ENCODE data around the gene NKX2-8. TPM values are rescaled to one million over a fixed set of nuclear protein-coding genes. Genes with fewer than 3 reads are reported as not detected.

The NKX2-8 gene
- total RNA-seq, 1 experiment from 2014 or later: not detected

DNA sequence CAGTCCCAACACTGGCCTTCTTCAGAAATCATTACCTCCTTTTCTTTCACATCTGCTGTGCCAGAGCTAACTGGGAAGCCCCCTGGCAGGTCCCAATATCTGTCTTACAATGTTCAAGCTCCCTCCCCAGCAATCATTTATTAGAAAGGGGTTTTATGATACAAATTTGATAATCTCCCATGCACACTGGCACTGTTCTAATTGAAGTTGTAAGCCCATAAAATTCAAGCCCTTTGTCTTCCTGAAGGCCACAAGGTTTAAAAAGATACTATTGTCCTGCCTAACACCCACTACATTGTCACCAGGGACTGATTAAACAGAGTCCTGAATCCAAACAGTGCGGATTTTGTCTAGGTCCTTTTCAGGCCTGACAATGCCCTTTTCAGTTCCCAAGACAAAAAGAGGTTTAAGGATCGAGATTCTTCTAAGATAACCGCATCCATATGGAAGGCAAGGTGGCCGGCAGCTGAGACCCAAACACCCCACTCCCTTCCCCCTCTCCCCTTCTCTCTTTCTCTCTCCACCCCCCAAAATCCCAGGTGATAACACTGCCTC is 3.3 kb downstream of the NKX2-8 start:
- Histone ChIP-seq H3K27ac (ENCODE audit: insufficient read length, low read depth, low read length) (no peak overlapping the region), H3K56ac (ENCODE audit: insufficient read length, low read depth, low read length) (no peak overlapping the region), H3K4me2 (ENCODE audit: insufficient read depth, insufficient read length, low read length) (no peak overlapping the region), H3K14ac (ENCODE audit: insufficient read depth, low read length) (no peak overlapping the region), H4K91ac (ENCODE audit: insufficient read length, low read depth, low read length) (no peak overlapping the region), H3K23me2 (ENCODE audit: insufficient read length, low read depth, low read length, poor library complexity, severe bottlenecking) (peaks cover 15% of the 10 kb centered on the region), H4K8ac (replicated peaks; ENCODE audit: insufficient read length, low read depth, low read length) (no peak overlapping the region), H3K27me3 (ENCODE audit: insufficient read depth, low read length) (peaks cover 87% of the 10 kb centered on the region), H2BK12ac (ENCODE audit: insufficient read length, low read depth, low read length) (no peak overlapping the region), H2BK5ac (ENCODE audit: insufficient read length, low read length) (no peak overlapping the region), H4K5ac (ENCODE audit: insufficient read length, low read depth, low read length) (no peak overlapping the region), H3K9me3 (ENCODE audit: control insufficient read depth, low read depth, low read length) (no peaks in the 10 kb centered on the region), H3K23ac (ENCODE audit: insufficient read length, low read depth, low read length) (no peak overlapping the region), H3T11ph (ENCODE audit: low read length) (no peak overlapping the region), H4K20me1 (ENCODE audit: control insufficient read depth, insufficient read depth, insufficient read length) (peaks cover 4% of the 10 kb centered on the region), H3K18ac (ENCODE audit: insufficient read length, low read depth, low read length) (no peak overlapping the region), H2AK5ac (ENCODE audit: insufficient read length, low read length) (no peak overlapping the region), H3K79me1 (ENCODE audit: insufficient read depth, low read depth, low read length, poor library complexity, severe bottlenecking) (no peaks in the 10 kb centered on the region), H2AFZ (ENCODE audit: low read length) (no peak overlapping the region), H2BK20ac (ENCODE audit: low read depth, low read length, poor library complexity, severe bottlenecking) (no peak overlapping the region), H2BK120ac (ENCODE audit: low read depth, low read length, poor library complexity, severe bottlenecking) (no peak overlapping the region), H3K4me1 (ENCODE audit: insufficient read depth, low read length) (no peaks in the 10 kb centered on the region), H3K79me2 (ENCODE audit: insufficient read depth, low read length) (no peaks in the 10 kb centered on the region), H2BK15ac (ENCODE audit: low read depth, low read length) (no peak overlapping the region), H3K4ac (ENCODE audit: low read depth, low read length) (no peak overlapping the region), H3K9ac (ENCODE audit: extremely low read depth, insufficient read length, low read length) (no peak overlapping the region)
- DNase-seq: no peak
- Mint-ChIP-seq H3K36me3 (ENCODE audit: insufficient read depth in 1 of 3, low read depth in 3 of 3) (no peaks in the 10 kb centered on the region; a peak in 1 of 7 replicates), H3K9me3 (no peaks in the 10 kb centered on the region; a peak in 1 of 5 replicates), H3K4me1 (peaks cover 2 to 27% of the 10 kb centered on the region in 2 experiments; a peak in 3 of 4 replicates), H3K27me3 (ENCODE audit: low read depth) (peaks cover 31% of the 10 kb centered on the region), H3K27ac (no peak overlapping the region), H3K4me3 (no peak overlapping the region)
- TF ChIP-seq CTCF (conservative IDR thresholded peaks at IDR 0.05): no peak
- no CpG with 5 or more reads among the region's 4 CpGs for WGBS (ENCODE audit: extremely low coverage, insufficient read length, low lambda C conversion rate)

Data from H9 (cell line).